Transverse colon (tissue), 4 donors: ENCODE data around the gene CAMTA1. TPM values are rescaled to one million over a fixed set of nuclear protein-coding genes. Genes with fewer than 3 reads are reported as not detected.

Source experiments
- DNase-seq: peaks from one replicate; pipeline ENCODE4 v3.0.0-alpha.2; 2019
- H3K27ac ChIP-seq, 4 donors: fragments of 200-600 bp; sonication (generic); 2 replicates each; pipeline ENCODE4 v1.5.1; 2016 to 2018; ENCODE audit warnings: inconsistent platforms in 4 of 4
- H3K27me3 ChIP-seq: fragments of 200-600 bp; sonication (generic); 2 replicates; pipeline ENCODE4 v1.5.1; 2017; ENCODE audit warnings: inconsistent platforms
- H3K36me3 ChIP-seq, 4 donors: fragments of 200-600 bp; sonication (generic); 2 replicates each; pipeline ENCODE4 v1.5.1; 2017 to 2019; ENCODE audit warnings: inconsistent platforms in 4 of 4
- H3K4me1 ChIP-seq, 4 donors: fragments of 200-600 bp; sonication (generic); 2 replicates each; pipeline ENCODE4 v1.5.1; 2017 to 2020; ENCODE audit warnings: inconsistent platforms in 4 of 4
- H3K4me3 ChIP-seq, 4 donors: fragments of 200-600 bp; sonication (generic); 1 replicate in 1 of 4; 2 replicates in 3 of 4; pipeline versions ENCODE4 v1.5.1 to v1.6.1; 2017 to 2019; ENCODE audit warnings: inconsistent platforms in 4 of 4
- H3K9me3 ChIP-seq, 2 donors: fragments of 200-600 bp; sonication (generic); 2 replicates each; pipeline ENCODE4 v1.5.1; 2017 to 2019; ENCODE audit warnings: inconsistent platforms in 2 of 2
- CTCF ChIP-seq, 5 experiments: fragments of 200-600 bp in 3 of 5; fragments of 450-650 bp in 2 of 5; sonication (generic) in 3 of 5; IDR thresholded peaks; 1 replicate in 2 of 5; 2 replicates in 3 of 5; pipeline ENCODE4 v1.5.1; 2016 to 2017; ENCODE audit warnings: antibody characterized with exemption in 5 of 5, inconsistent platforms in 3 of 5, mild to moderate bottlenecking in 2 of 5, moderate library complexity in 1 of 5
- EP300 ChIP-seq: sonication (generic); formaldehyde crosslinking; IDR thresholded peaks from one replicate; pipeline ENCODE4 v1.6.1; 2017; ENCODE audit warnings: antibody characterized with exemption, low read depth
- POLR2A ChIP-seq: fragments of 450-650 bp; IDR thresholded peaks from one replicate; pipeline ENCODE4 v1.6.1; 2016; ENCODE audit warnings: antibody characterized with exemption, mild to moderate bottlenecking, moderate library complexity
- POLR2AphosphoS5 ChIP-seq, 3 donors: sonication (generic); formaldehyde crosslinking; IDR thresholded peaks; one replicate each; pipeline ENCODE4 v1.6.1; 2016; ENCODE audit warnings: antibody characterized with exemption in 3 of 3
- WGBS, 2 donors: methylation state at CpG; one replicate each; pipeline ENCODE4 v1.1.5; 2018; ENCODE audit warnings: low coverage in 1 of 2; 5-methylcytosine and 5-hydroxymethylcytosine counted together
- in situ Hi-C, 4 donors: fragments of 200-750 bp; cut with MboI; loops; one replicate each; pipeline versions ENCODE4 v1.15.0 to v1.15.1; 2017; ENCODE audit warnings: low sequenced_read_pairs in 3 of 4, low pct_ligation_motif_present in 1 of 4, low pct_unique_long_range_greater_than_20kb in 1 of 4
- intact Hi-C: fragments of 100-400 bp; cut with DNase I; formaldehyde crosslinking; loops from one replicate; pipeline ENCODE4 v1.15.1; 2023; ENCODE audit warnings: low total_unique reads
- total RNA-seq, 4 donors: library from RNA; depleted of rRNA; stranded (reverse); fragments of >200 nt; gene quantifications; one replicate each; pipeline ENCODE4 v1.1.0, GENCODE V29; 2016

CAMTA1 gene
- total RNA-seq, 4 donors from 2014 or later = 93.8 to 268 (median 130) TPM

GRCh38 chr1:7209336-7209735 lies 424.1 kb downstream of the CAMTA1 start:
- in situ Hi-C loops = loop anchor here (25.0 kb wide), 2 partner anchors 428 to 497 kb away; partner anchors contain the start of gene DNAJC11 (in 3 of the 4)
- no peak for DNase-seq
- no peak for TF ChIP-seq POLR2AphosphoS5 (IDR thresholded peaks at IDR 0.05)
- TF ChIP-seq CTCF (IDR thresholded peaks at IDR 0.05) = no peak
- TF ChIP-seq POLR2A = no peak
- TF ChIP-seq EP300 = no peak
- Histone ChIP-seq H3K36me3 (no peaks in the 10 kb centered on the region), H3K4me3 (no peak overlapping the region), H3K27ac (no peak overlapping the region), H3K9me3 (no peaks in the 10 kb centered on the region), H3K4me1 (no peaks in the 10 kb centered on the region), H3K27me3 (peaks cover 4% of the 10 kb centered on the region)
- intact Hi-C loops = no loop called here
- WGBS, 2 donors = 45% methylated on average over 3 of the region's 3 CpGs; no CpG with 5 or more reads in 1 of the 2 donors

GRCh38 chr1:7218210-7218832 lies 433.1 kb downstream of the CAMTA1 start:
- DNase-seq = peak; percentile 26
- Histone ChIP-seq H3K4me1 (no peaks in the 10 kb centered on the region), H3K27ac (no peak overlapping the region), H3K27me3 (peaks cover 7% of the 10 kb centered on the region), H3K9me3 (no peaks in the 10 kb centered on the region), H3K36me3 (no peaks in the 10 kb centered on the region), H3K4me3 (no peak overlapping the region)
- TF ChIP-seq CTCF (IDR thresholded peaks at IDR 0.05) (peak; percentile 57 to 75 (median 70)), EP300 (no peak)
- intact Hi-C loops (no loop called here), in situ Hi-C loops (loop anchor here (10.0 to 25.0 kb wide), 3 partner anchors 419 to 506 kb away; partner anchors contain the start of gene DNAJC11 (in 3 of the 4))
- WGBS, 2 donors = 19 to 27% methylated on average over 7 to 9 of the region's 9 CpGs

- TF ChIP-seq CTCF (IDR thresholded peaks at IDR 0.05) (no peak), EP300 (no peak), POLR2AphosphoS5 (IDR thresholded peaks at IDR 0.05) (no peak), POLR2A (no peak)
- in situ Hi-C loops = loop anchor here (10.0 to 25.0 kb wide), 3 partner anchors 418 to 507 kb away; partner anchors contain the start of gene DNAJC11 (in 3 of the 4)
- no peak overlapping the region for H3K27ac ChIP-seq
- intact Hi-C loops = no loop called here
- peaks cover 7% of the 10 kb centered on the region for H3K27me3 ChIP-seq
- WGBS, 2 donors = 58 to 68% methylated on average over 2 to 10 of the region's 10 CpGs
- no peak for DNase-seq
- no peaks in the 10 kb centered on the region for H3K36me3 ChIP-seq
- no peaks in the 10 kb centered on the region for H3K9me3 ChIP-seq
- H3K4me1 ChIP-seq = no peaks in the 10 kb centered on the region
- no peak overlapping the region for H3K4me3 ChIP-seq
Measured at GRCh38 chr1:7219031-7219430, 433.8 kb downstream of the CAMTA1 start.

- H3K27me3 ChIP-seq = peaks cover 7% of the 10 kb centered on the region
- WGBS, 2 donors = 76 to 86% methylated on average over 2 to 10 of the region's 10 CpGs
- intact Hi-C loops = no loop called here
- no peak overlapping the region for H3K4me3 ChIP-seq
- DNase-seq = no peak
- in situ Hi-C loops = loop anchor here (10.0 to 25.0 kb wide), 3 partner anchors 417 to 508 kb away; partner anchors contain the start of gene DNAJC11 (in 3 of the 4)
- TF ChIP-seq POLR2AphosphoS5 (IDR thresholded peaks at IDR 0.05) (peak in 1 of 3 donors; percentile 22), POLR2A (no peak), CTCF (IDR thresholded peaks at IDR 0.05) (no peak), EP300 (no peak)
- no peaks in the 10 kb centered on the region for H3K4me1 ChIP-seq
- no peaks in the 10 kb centered on the region for H3K9me3 ChIP-seq
- H3K27ac ChIP-seq = peak overlapping the region in 2 of 4 donors; percentile 8 to 25
- H3K36me3 ChIP-seq = no peaks in the 10 kb centered on the region
Measured at GRCh38 chr1:7220007-7220406, 434.8 kb downstream of the CAMTA1 start.
